Skeletal muscle tissue (tissue), 4 donors: ENCODE results near the gene SPCS2. TPM values are rescaled to one million over a fixed set of nuclear protein-coding genes. Genes with fewer than 3 reads are reported as not detected.

Experiments
- H3K27ac ChIP-seq: one replicate; pipeline ENCODE4 v1.7.0; 2013; ENCODE audit warnings: mild to moderate bottlenecking, low read depth, low read length, inconsistent platforms
- H3K27me3 ChIP-seq, 3 donors: one replicate each; pipeline ENCODE4 v1.7.0; 2013; ENCODE audit warnings: low read length in 3 of 3; ENCODE audit not compliant: control insufficient read depth in 3 of 3, insufficient read depth in 3 of 3
- H3K36me3 ChIP-seq, 3 donors: one replicate each; pipeline ENCODE4 v1.7.0; 2013; ENCODE audit warnings: low read length in 3 of 3; ENCODE audit not compliant: control insufficient read depth in 3 of 3, insufficient read depth in 3 of 3
- H3K4me1 ChIP-seq, 3 donors: one replicate each; pipeline ENCODE4 v1.7.0; 2013; ENCODE audit warnings: low read length in 3 of 3, mild to moderate bottlenecking in 3 of 3; ENCODE audit not compliant: control insufficient read depth in 3 of 3, insufficient read depth in 3 of 3
- H3K4me3 ChIP-seq, 3 donors: one replicate each; pipeline ENCODE4 v1.7.0; 2013; ENCODE audit warnings: low read length in 3 of 3
- H3K9ac ChIP-seq, 3 donors: one replicate each; pipeline ENCODE4 v1.7.0; 2013; ENCODE audit warnings: low read length in 3 of 3, mild to moderate bottlenecking in 3 of 3, moderate library complexity in 2 of 3, low read depth in 1 of 3
- H3K9me3 ChIP-seq, 3 donors: one replicate each; pipeline ENCODE4 v1.7.0; 2013; ENCODE audit warnings: low read length in 3 of 3; ENCODE audit not compliant: control insufficient read depth in 3 of 3
- total RNA-seq: library from RNA; depleted of rRNA; stranded (reverse); fragments of >200 nt; gene quantifications from one replicate; pipeline ENCODE4 v1.2.3, GENCODE V29; 2014
- donor health status: Osteomylitis.

SPCS2 gene
- total RNA-seq, 1 donor from 2014 or later: 28.7 TPM

DNA sequence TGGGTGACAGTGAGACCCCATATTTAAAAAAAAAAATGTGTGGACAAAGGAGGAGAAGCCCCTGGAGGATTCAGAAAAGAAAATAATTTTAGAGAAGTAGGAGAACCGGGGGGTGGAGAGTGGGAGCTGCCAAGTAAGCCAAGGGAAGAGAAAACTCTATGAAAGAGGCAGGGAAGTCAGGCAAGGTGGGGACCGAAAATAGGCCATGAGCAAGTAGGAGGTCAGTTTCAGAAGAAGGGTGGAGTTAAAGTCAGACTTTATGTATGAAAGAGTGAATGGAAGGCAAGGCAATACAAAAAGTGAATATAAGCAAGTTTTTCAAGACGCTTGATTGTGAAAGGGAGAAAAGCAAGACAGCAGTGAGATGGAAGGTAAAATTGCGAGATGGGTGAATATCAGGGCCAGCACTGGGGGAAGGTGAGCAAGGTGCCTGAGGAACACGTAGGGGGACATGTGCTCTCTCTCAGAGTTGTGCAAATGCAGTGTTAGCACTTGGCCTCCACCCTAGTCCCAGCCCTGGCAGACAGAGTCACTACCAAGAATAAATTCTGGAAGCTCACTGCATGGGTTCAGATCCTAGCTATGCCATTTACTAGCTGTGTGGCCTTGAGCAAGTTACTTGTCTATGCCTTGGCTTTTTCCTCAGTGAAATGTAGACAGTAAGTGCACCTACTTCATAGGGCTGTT lies 6.8 kb upstream of the SPCS2 start:
- peaks cover 5 to 7% (median 6%) of the 10 kb centered on the region in 3 donors for H3K4me1 ChIP-seq
- peaks cover 9 to 17% (median 14%) of the 10 kb centered on the region in 3 donors for H3K36me3 ChIP-seq
- H3K9ac ChIP-seq: no peak overlapping the region
- H3K9me3 ChIP-seq: no peaks in the 10 kb centered on the region
- H3K27me3 ChIP-seq: no peaks in the 10 kb centered on the region
- no peak overlapping the region for H3K4me3 ChIP-seq
- H3K27ac ChIP-seq: no peak overlapping the region

DNA sequence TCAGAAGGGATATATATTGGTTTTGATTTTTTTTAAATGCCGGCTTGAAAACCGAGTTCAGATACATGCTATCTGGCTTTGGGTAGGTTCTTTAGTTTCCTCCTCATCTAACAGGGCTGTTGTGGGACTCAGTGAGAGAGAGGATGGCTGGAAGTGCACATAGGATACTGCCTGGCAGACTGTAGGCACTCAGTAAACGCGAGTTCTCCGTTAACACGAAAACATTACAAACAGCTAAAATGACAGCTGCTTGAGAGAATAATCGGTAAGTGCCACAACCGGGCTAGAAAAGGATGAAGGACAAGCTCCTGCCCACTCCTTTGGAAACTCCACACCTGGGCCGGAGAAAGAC lies 544 bp upstream of the SPCS2 start:
- peak overlapping the region; percentile 90 for H3K27ac ChIP-seq
- no peaks in the 10 kb centered on the region for H3K9me3 ChIP-seq
- H3K4me1 ChIP-seq: peaks cover 16 to 23% (median 22%) of the 10 kb centered on the region in 3 donors
- H3K27me3 ChIP-seq: no peaks in the 10 kb centered on the region
- peak overlapping the region; percentile 94 to 98 (median 95) for H3K4me3 ChIP-seq
- peak overlapping the region; percentile 95 to 97 (median 96) for H3K9ac ChIP-seq
- peaks cover 3 to 10% (median 7%) of the 10 kb centered on the region in 3 donors for H3K36me3 ChIP-seq

DNA sequence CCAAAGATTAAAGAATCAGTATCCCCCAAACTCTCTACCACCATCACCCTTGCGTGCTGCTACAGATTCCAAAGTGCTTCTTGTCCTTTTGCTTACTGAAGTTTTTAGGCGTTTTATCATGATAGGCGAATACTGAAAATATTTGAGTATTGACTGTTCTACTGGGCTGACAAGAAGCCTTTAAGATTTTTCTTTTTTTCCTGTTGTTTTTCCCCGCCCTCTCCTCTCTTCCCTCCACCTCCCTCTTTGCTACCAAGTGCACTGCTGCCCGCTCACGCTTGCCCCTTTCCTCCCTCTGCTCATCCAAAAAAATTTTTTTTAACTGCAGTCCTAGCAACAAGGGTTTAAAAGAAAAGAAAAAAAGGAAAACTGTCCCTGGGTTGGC lies 679 bp downstream of the SPCS2 start:
- Histone ChIP-seq H3K36me3 (peaks cover 3 to 4% (median 4%) of the 10 kb centered on the region in 3 donors), H3K4me3 (peak overlapping the region; percentile 94 to 98 (median 95)), H3K27me3 (no peaks in the 10 kb centered on the region), H3K4me1 (peaks cover 16 to 23% (median 22%) of the 10 kb centered on the region in 3 donors), H3K9ac (peak overlapping the region; percentile 96 to 97 (median 96)), H3K27ac (peak overlapping the region; percentile 90), H3K9me3 (no peaks in the 10 kb centered on the region)

DNA sequence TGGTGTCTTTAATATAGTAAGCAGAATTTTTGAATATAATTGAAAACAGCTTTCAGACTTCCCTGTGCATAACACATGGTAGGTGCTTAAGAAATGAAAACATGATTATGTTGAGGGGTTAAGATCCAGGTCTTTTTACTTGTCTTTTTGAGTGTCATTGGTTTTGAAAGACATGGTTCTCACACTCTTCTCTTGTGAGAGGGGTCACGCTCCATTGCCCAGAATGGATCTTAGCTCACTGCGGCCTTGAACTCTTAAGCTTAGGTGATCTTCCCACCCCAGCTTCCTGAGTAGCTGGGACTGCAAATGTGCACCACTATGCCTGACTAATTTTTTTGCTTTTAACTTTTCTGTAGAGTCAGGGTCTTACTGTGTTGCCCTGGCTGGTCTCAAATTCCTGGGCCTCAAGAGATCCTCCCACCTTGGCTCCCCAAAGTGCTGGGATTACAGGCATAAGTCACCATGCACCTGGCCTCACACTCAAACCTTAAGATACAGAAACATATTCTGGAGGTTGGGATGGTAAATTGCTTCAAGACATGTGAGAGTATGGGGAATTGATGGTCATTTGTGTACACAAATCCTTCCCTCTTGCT lies 1.4 kb downstream of the SPCS2 start:
- Histone ChIP-seq H3K9ac (peak overlapping the region; percentile 59 to 97 (median 96)), H3K4me1 (peaks cover 14 to 23% (median 22%) of the 10 kb centered on the region in 3 donors), H3K27ac (peak overlapping the region; percentile 90), H3K27me3 (no peaks in the 10 kb centered on the region), H3K36me3 (peaks cover 3 to 4% (median 3%) of the 10 kb centered on the region in 3 donors), H3K9me3 (no peaks in the 10 kb centered on the region), H3K4me3 (peak overlapping the region; percentile 94 to 98 (median 95))

DNA sequence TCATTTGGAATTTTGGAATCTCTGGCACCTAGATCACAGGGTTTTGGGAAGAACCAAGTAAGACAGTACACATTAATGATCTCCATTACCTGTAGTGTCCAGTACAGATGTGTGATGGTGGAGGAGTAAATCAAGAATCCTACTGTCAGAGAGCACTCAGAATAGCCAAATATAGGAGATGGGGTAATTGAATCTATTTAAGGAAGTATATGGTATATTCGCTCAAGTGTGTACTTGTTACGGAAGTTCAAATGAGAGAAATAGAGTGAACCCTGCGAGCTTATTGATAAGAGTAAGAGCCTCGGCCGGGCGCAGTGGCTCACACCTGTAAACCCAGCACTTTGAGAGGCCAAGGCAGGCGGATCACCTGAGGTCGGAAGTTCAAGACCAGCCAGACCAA lies 2.2 kb downstream of the SPCS2 start:
- H3K27me3 ChIP-seq: no peaks in the 10 kb centered on the region
- no peaks in the 10 kb centered on the region for H3K9me3 ChIP-seq
- H3K27ac ChIP-seq: no peak overlapping the region
- H3K9ac ChIP-seq: no peak overlapping the region
- no peak overlapping the region for H3K4me3 ChIP-seq
- peaks cover 3 to 4% (median 3%) of the 10 kb centered on the region in 3 donors for H3K36me3 ChIP-seq
- peaks cover 15 to 23% (median 22%) of the 10 kb centered on the region in 3 donors for H3K4me1 ChIP-seq

DNA sequence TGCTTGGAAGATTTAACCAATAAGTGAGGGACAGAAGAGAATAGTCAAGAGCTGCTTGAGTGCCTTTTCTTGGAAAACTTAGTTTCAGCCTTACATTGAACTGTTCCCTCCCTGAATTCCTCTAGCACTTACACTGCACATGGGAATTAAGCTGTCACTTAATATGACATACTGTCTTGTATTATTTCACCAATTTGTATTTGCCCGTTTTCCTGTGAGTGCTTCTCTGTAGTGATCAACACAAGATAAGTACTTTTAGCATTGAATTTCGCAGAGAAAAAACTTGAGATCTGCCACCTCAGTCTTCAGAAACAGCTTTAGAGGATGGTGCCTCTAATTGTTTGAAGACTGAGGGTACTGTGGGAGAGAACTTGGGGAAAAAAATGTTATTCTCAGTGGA lies 3.7 kb downstream of the SPCS2 start:
- Histone ChIP-seq H3K9me3 (no peaks in the 10 kb centered on the region), H3K9ac (peak overlapping the region in 1 of 3 donors; percentile 10), H3K4me3 (no peak overlapping the region), H3K27me3 (no peaks in the 10 kb centered on the region), H3K27ac (no peak overlapping the region), H3K4me1 (peaks cover 19 to 32% (median 25%) of the 10 kb centered on the region in 3 donors), H3K36me3 (peaks cover 3 to 4% (median 3%) of the 10 kb centered on the region in 3 donors)

DNA sequence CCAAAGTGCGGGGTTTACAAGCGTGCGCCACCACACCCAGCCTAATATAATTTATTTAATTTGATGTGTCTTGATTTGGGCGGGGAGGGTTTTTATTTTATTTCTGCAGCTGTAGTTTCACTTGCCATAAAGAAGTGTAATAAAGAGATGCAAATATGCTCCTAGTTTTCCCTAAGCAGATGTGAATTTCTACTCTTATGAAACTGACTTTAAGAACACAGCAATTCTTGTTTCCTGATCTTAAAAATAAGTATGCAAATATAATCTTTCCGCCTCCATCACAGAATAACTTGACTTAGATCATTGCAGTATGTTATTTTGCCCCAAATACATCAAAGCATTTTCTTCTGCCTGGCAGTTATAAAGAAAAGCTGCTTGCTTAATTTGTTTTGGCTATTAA lies 4.4 kb downstream of the SPCS2 start:
- Histone ChIP-seq H3K4me1 (peaks cover 19 to 37% (median 25%) of the 10 kb centered on the region in 3 donors), H3K9me3 (no peaks in the 10 kb centered on the region), H3K27me3 (no peaks in the 10 kb centered on the region), H3K4me3 (no peak overlapping the region), H3K36me3 (peaks cover 3 to 4% (median 3%) of the 10 kb centered on the region in 3 donors), H3K27ac (no peak overlapping the region), H3K9ac (no peak overlapping the region)

DNA sequence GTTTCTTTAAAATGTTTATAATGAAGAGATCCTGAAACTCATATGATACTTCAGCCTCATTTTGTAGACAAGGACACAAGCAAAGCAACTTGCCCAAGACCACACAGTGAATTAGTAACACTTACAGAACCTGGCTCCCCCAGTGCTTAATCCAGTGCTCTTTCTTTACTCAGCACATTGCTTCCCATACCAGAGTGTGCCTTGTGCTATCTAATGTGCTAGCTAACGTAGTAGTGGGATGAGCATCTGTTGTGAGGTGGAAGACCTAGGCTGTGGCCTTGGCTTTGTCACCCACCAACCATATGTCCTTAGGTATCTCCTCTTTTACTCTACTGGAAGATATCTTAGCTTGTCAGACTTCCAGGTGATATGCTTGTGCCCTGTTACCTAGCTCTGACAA lies 5.1 kb downstream of the SPCS2 start:
- Histone ChIP-seq H3K9ac (no peak overlapping the region), H3K36me3 (peaks cover 3 to 4% (median 3%) of the 10 kb centered on the region in 3 donors), H3K27me3 (no peaks in the 10 kb centered on the region), H3K27ac (no peak overlapping the region), H3K4me1 (peaks cover 19 to 36% (median 25%) of the 10 kb centered on the region in 3 donors), H3K9me3 (no peaks in the 10 kb centered on the region), H3K4me3 (no peak overlapping the region)

DNA sequence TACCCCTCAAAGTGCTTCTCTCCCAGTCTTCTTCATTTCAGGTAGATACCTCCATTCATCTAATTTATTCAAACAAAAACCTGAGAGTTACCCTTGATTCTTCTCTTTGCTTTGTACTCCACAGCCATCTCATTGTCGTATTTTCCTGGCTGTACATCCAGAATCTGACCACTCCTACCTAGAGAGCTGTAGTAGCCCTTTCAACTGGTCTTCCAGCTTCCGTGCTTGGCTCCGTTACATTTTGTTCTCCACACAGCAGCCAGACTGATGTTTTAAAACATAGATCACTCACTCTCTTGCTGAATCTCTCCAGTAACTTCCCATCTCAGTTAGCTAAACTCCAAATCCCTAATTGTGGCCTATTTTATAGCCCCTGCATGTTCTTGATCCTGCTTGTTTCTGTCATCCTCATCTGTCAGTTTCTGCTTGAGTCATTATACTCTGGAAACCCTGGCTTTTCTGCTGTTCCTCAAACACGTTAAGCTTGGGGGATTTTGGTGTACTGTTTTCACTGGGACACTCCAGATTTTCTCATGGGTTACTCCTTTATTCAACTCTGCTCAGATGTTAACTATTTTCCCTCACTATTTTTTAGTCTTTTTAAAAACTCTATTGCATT lies 7.4 kb downstream of the SPCS2 start:
- Histone ChIP-seq H3K9ac (no peak overlapping the region), H3K36me3 (peaks cover 0 to 4% (median 0%) of the 10 kb centered on the region in 3 donors), H3K27me3 (no peaks in the 10 kb centered on the region), H3K4me1 (peaks cover 6 to 15% (median 8%) of the 10 kb centered on the region in 3 donors), H3K4me3 (no peak overlapping the region), H3K27ac (no peak overlapping the region), H3K9me3 (no peaks in the 10 kb centered on the region)
